ENCODE results near the gene UCP2.

Gene UCP2

GRCh38 chr11:73969991-73970800 lies 12.4 kb downstream of the UCP2 start:
- Histone ChIP-seq H3K4me3 (ENCODE audit: low read length, poor library complexity, severe bottlenecking) (no peak overlapping the region), H3K4me1 (ENCODE audit: insufficient read depth, low read length, poor library complexity, severe bottlenecking) (peaks cover 25% of the 10 kb centered on the region), H3K79me2 (ENCODE audit: insufficient read depth, low read length) (no peaks in the 10 kb centered on the region), H4K20me1 (ENCODE audit: insufficient read depth, low read length, poor library complexity, severe bottlenecking) (peaks cover 13% of the 10 kb centered on the region), H3K9me2 (replicated peaks; ENCODE audit: low read depth, low read length) (no peaks in the 10 kb centered on the region), H3K27me3 (ENCODE audit: insufficient read depth, low read length, poor library complexity, severe bottlenecking) (no peaks in the 10 kb centered on the region), H3K4me2 (ENCODE audit: low read depth, low read length, poor library complexity, severe bottlenecking) (no peak overlapping the region), H3F3A (ENCODE audit: low read depth) (0 out of 2 replicates have a peak, but pooled peaks cover 9% of the 10 kb centered on the region), H3K36me3 (ENCODE audit: insufficient read depth, low read length) (peaks cover 9% of the 10 kb centered on the region; the same call in 1 of the 2 replicates), H2AFZ (ENCODE audit: low read length) (no peak overlapping the region), H3K9ac (ENCODE audit: low read depth, low read length, poor library complexity, severe bottlenecking) (peak overlapping the region; percentile 13), H3K9me3 (ENCODE audit: insufficient read depth, low read depth, low read length) (no peaks in the 10 kb centered on the region)
- TF ChIP-seq CTCF (conservative IDR thresholded peaks at IDR 0.05; ENCODE audit: low read length) (no peak), EZH2phosphoT487 (IDR thresholded peaks at IDR 0.05; ENCODE audit: borderline replicate concordance) (no peak)

- no peaks in the 10 kb centered on the region for H3K27me3 ChIP-seq (ENCODE audit: insufficient read depth, low read length, poor library complexity, severe bottlenecking)
- no peak overlapping the region for H3K4me2 ChIP-seq (ENCODE audit: low read depth, low read length, poor library complexity, severe bottlenecking)
- 0 out of 2 replicates have a peak, but pooled peaks cover under 1% of the 10 kb centered on the region for H3F3A ChIP-seq (ENCODE audit: low read depth)
- no peaks in the 10 kb centered on the region for H3K9me2 ChIP-seq (replicated peaks; ENCODE audit: low read depth, low read length)
- no peak overlapping the region for H3K9ac ChIP-seq (ENCODE audit: low read depth, low read length, poor library complexity, severe bottlenecking)
- no peak overlapping the region for H3K4me3 ChIP-seq (ENCODE audit: low read length, poor library complexity, severe bottlenecking)
- no peaks in the 10 kb centered on the region for H3K79me2 ChIP-seq (ENCODE audit: insufficient read depth, low read length)
- H3K4me1 ChIP-seq (ENCODE audit: insufficient read depth, low read length, poor library complexity, severe bottlenecking), result peaks cover 18% of the 10 kb centered on the region
- TF ChIP-seq EZH2phosphoT487 (IDR thresholded peaks at IDR 0.05; ENCODE audit: borderline replicate concordance) (no peak), CTCF (conservative IDR thresholded peaks at IDR 0.05; ENCODE audit: low read length) (no peak)
- peaks cover 2% of the 10 kb centered on the region for H4K20me1 ChIP-seq (ENCODE audit: insufficient read depth, low read length, poor library complexity, severe bottlenecking)
- H2AFZ ChIP-seq (ENCODE audit: low read length), result no peak overlapping the region
- no peaks in the 10 kb centered on the region for H3K9me3 ChIP-seq (ENCODE audit: insufficient read depth, low read depth, low read length)
- H3K36me3 ChIP-seq (ENCODE audit: insufficient read depth, low read length), result no peaks in the 10 kb centered on the region
Measured at GRCh38 chr11:73969091-73969490, 13.6 kb downstream of the UCP2 start.

GRCh38 chr11:73968356-73968966 lies 14.2 kb downstream of the UCP2 start:
- H3K4me2 ChIP-seq (ENCODE audit: low read depth, low read length, poor library complexity, severe bottlenecking), result no peak overlapping the region
- no peak overlapping the region for H3K4me3 ChIP-seq (ENCODE audit: low read length, poor library complexity, severe bottlenecking)
- H3K9me2 ChIP-seq (replicated peaks; ENCODE audit: low read depth, low read length), result no peaks in the 10 kb centered on the region
- no peak for TF ChIP-seq EZH2phosphoT487 (IDR thresholded peaks at IDR 0.05; ENCODE audit: borderline replicate concordance)
- TF ChIP-seq CTCF (conservative IDR thresholded peaks at IDR 0.05; ENCODE audit: low read length), result no peak
- H3F3A ChIP-seq (ENCODE audit: low read depth), result no peaks in the 10 kb centered on the region
- no peak overlapping the region for H3K9ac ChIP-seq (ENCODE audit: low read depth, low read length, poor library complexity, severe bottlenecking)
- H3K79me2 ChIP-seq (ENCODE audit: insufficient read depth, low read length), result no peaks in the 10 kb centered on the region
- peaks cover 13% of the 10 kb centered on the region for H3K4me1 ChIP-seq (ENCODE audit: insufficient read depth, low read length, poor library complexity, severe bottlenecking)
- H3K9me3 ChIP-seq (ENCODE audit: insufficient read depth, low read depth, low read length), result no peaks in the 10 kb centered on the region
- H3K36me3 ChIP-seq (ENCODE audit: insufficient read depth, low read length), result no peaks in the 10 kb centered on the region
- H3K27me3 ChIP-seq (ENCODE audit: insufficient read depth, low read length, poor library complexity, severe bottlenecking), result no peaks in the 10 kb centered on the region
- no peak overlapping the region for H2AFZ ChIP-seq (ENCODE audit: low read length)
- no peaks in the 10 kb centered on the region for H4K20me1 ChIP-seq (ENCODE audit: insufficient read depth, low read length, poor library complexity, severe bottlenecking)

Measured in Loucy (cell line).